Central memory CD8-positive, alpha-beta T cell (primary cell): ENCODE results near the gene NFIA.
A peak's percentile ranks its signal among the peaks of the same experiment; 100 is the strongest.

Source experiments
- ATAC-seq: fragments of 150-1000 bp; cut with Tn5 transposase; replicated peaks from 2 replicates; pipeline ENCODE4 v1.10.0; 2022; ENCODE audit warnings: mild to moderate bottlenecking, moderate FRiP score, moderate number of reproducible peaks; ENCODE audit not compliant: poor library complexity, severe bottlenecking; ENCODE audit errors: extremely low read depth
- DNase-seq, 2 donors: peaks; one replicate each; pipeline ENCODE4 v3.0.0; 2021; ENCODE audit warnings: low spot score in 2 of 2
- H3K27ac Mint-ChIP-seq: one replicate; pipeline ENCODE4 v1.8.0; 2022; ENCODE audit warnings: low read depth, mild to moderate bottlenecking, moderate library complexity, mixed read lengths
- H3K27me3 Mint-ChIP-seq: one replicate; pipeline ENCODE4 v1.8.0; 2022; ENCODE audit warnings: mixed read lengths
- H3K36me3 Mint-ChIP-seq: one replicate; pipeline ENCODE4 v1.8.0; 2022; ENCODE audit warnings: mild to moderate bottlenecking, moderate library complexity, mixed read lengths; ENCODE audit not compliant: insufficient read depth
- H3K4me1 Mint-ChIP-seq: one replicate; pipeline ENCODE4 v1.8.0; 2022; ENCODE audit warnings: mixed read lengths
- H3K4me3 Mint-ChIP-seq: one replicate; pipeline ENCODE4 v1.8.0; 2022; ENCODE audit warnings: mild to moderate bottlenecking, moderate library complexity, mixed read lengths
- H3K9me3 Mint-ChIP-seq: one replicate; pipeline ENCODE4 v1.8.0; 2022; ENCODE audit warnings: mixed read lengths

The NFIA gene

GRCh38 chr1:61370913-61371279, 288.5 kb downstream of the NFIA start:
- no peak overlapping the region for H3K4me3 Mint-ChIP-seq
- H3K9me3 Mint-ChIP-seq: no peaks in the 10 kb centered on the region
- DNase-seq (no peak), ATAC-seq (no peak)
- no peak overlapping the region for H3K27ac Mint-ChIP-seq
- H3K4me1 Mint-ChIP-seq: no peaks in the 10 kb centered on the region
- no peaks in the 10 kb centered on the region for H3K27me3 Mint-ChIP-seq
- H3K36me3 Mint-ChIP-seq: no peaks in the 10 kb centered on the region

- ATAC-seq: no peak
- no peaks in the 10 kb centered on the region for H3K36me3 Mint-ChIP-seq
- no peaks in the 10 kb centered on the region for H3K9me3 Mint-ChIP-seq
- H3K4me3 Mint-ChIP-seq: no peak overlapping the region
- no peaks in the 10 kb centered on the region for H3K27me3 Mint-ChIP-seq
- DNase-seq: no peak
- no peak overlapping the region for H3K27ac Mint-ChIP-seq
- no peaks in the 10 kb centered on the region for H3K4me1 Mint-ChIP-seq
Measured at GRCh38 chr1:61372944-61373343, 290.6 kb downstream of the NFIA start.

- Mint-ChIP-seq H3K4me1 (no peaks in the 10 kb centered on the region), H3K27me3 (no peaks in the 10 kb centered on the region), H3K9me3 (no peaks in the 10 kb centered on the region), H3K36me3 (no peaks in the 10 kb centered on the region), H3K4me3 (no peak overlapping the region), H3K27ac (no peak overlapping the region)
- DNase-seq: no peak
- no peak for ATAC-seq
Measured at GRCh38 chr1:61374156-61374555, 291.8 kb downstream of the NFIA start.

- Mint-ChIP-seq H3K4me1 (no peaks in the 10 kb centered on the region), H3K9me3 (no peaks in the 10 kb centered on the region), H3K36me3 (no peaks in the 10 kb centered on the region), H3K27ac (no peak overlapping the region), H3K4me3 (no peak overlapping the region), H3K27me3 (no peaks in the 10 kb centered on the region)
- DNase-seq (no peak), ATAC-seq (no peak)
Measured at GRCh38 chr1:61375082-61375880, 292.9 kb downstream of the NFIA start.

- no peaks in the 10 kb centered on the region for H3K27me3 Mint-ChIP-seq
- no peak overlapping the region for H3K4me3 Mint-ChIP-seq
- no peak for DNase-seq
- no peak for ATAC-seq
- H3K36me3 Mint-ChIP-seq: no peaks in the 10 kb centered on the region
- H3K9me3 Mint-ChIP-seq: no peaks in the 10 kb centered on the region
- H3K27ac Mint-ChIP-seq: no peak overlapping the region
- no peaks in the 10 kb centered on the region for H3K4me1 Mint-ChIP-seq
Measured at GRCh38 chr1:61376151-61376550, 293.8 kb downstream of the NFIA start.

GRCh38 chr1:61377242-61377958, 295.0 kb downstream of the NFIA start:
- ATAC-seq (no peak), DNase-seq (no peak)
- no peaks in the 10 kb centered on the region for H3K9me3 Mint-ChIP-seq
- no peaks in the 10 kb centered on the region for H3K27me3 Mint-ChIP-seq
- no peaks in the 10 kb centered on the region for H3K4me1 Mint-ChIP-seq
- H3K27ac Mint-ChIP-seq: no peak overlapping the region
- no peak overlapping the region for H3K4me3 Mint-ChIP-seq
- H3K36me3 Mint-ChIP-seq: no peaks in the 10 kb centered on the region

- DNase-seq (no peak), ATAC-seq (no peak)
- Mint-ChIP-seq H3K4me1 (no peaks in the 10 kb centered on the region), H3K4me3 (no peak overlapping the region), H3K36me3 (no peaks in the 10 kb centered on the region), H3K27ac (no peak overlapping the region), H3K27me3 (no peaks in the 10 kb centered on the region), H3K9me3 (no peaks in the 10 kb centered on the region)
Measured at GRCh38 chr1:61378494-61379180, 296.3 kb downstream of the NFIA start.

GRCh38 chr1:61379693-61380092, 297.3 kb downstream of the NFIA start:
- Mint-ChIP-seq H3K4me3 (no peak overlapping the region), H3K27ac (no peak overlapping the region), H3K4me1 (no peaks in the 10 kb centered on the region), H3K27me3 (no peaks in the 10 kb centered on the region), H3K9me3 (no peaks in the 10 kb centered on the region), H3K36me3 (no peaks in the 10 kb centered on the region)
- ATAC-seq (no peak), DNase-seq (no peak)

- H3K4me1 Mint-ChIP-seq: no peaks in the 10 kb centered on the region
- H3K4me3 Mint-ChIP-seq: no peak overlapping the region
- H3K27me3 Mint-ChIP-seq: no peaks in the 10 kb centered on the region
- DNase-seq (no peak), ATAC-seq (no peak)
- H3K36me3 Mint-ChIP-seq: no peaks in the 10 kb centered on the region
- H3K9me3 Mint-ChIP-seq: no peaks in the 10 kb centered on the region
- no peak overlapping the region for H3K27ac Mint-ChIP-seq
Measured at GRCh38 chr1:61380561-61380960, 298.2 kb downstream of the NFIA start.

GRCh38 chr1:61386323-61386722, 304.0 kb downstream of the NFIA start:
- no peak overlapping the region for H3K27ac Mint-ChIP-seq
- DNase-seq (no peak), ATAC-seq (no peak)
- H3K27me3 Mint-ChIP-seq: no peaks in the 10 kb centered on the region
- peaks cover 22% of the 10 kb centered on the region for H3K4me1 Mint-ChIP-seq
- H3K9me3 Mint-ChIP-seq: no peaks in the 10 kb centered on the region
- H3K4me3 Mint-ChIP-seq: no peak overlapping the region
- H3K36me3 Mint-ChIP-seq: peaks cover 2% of the 10 kb centered on the region

GRCh38 chr1:61386770-61387169, 304.4 kb downstream of the NFIA start:
- H3K4me3 Mint-ChIP-seq: peak overlapping the region; percentile 53
- peaks cover 2% of the 10 kb centered on the region for H3K36me3 Mint-ChIP-seq
- ATAC-seq (no peak), DNase-seq (no peak)
- no peaks in the 10 kb centered on the region for H3K9me3 Mint-ChIP-seq
- H3K27me3 Mint-ChIP-seq: no peaks in the 10 kb centered on the region
- H3K27ac Mint-ChIP-seq: peak overlapping the region; percentile 86
- H3K4me1 Mint-ChIP-seq: peaks cover 22% of the 10 kb centered on the region

- no peaks in the 10 kb centered on the region for H3K9me3 Mint-ChIP-seq
- DNase-seq: no peak
- H3K27ac Mint-ChIP-seq: peak overlapping the region; percentile 86
- H3K27me3 Mint-ChIP-seq: no peaks in the 10 kb centered on the region
- H3K4me3 Mint-ChIP-seq: peak overlapping the region; percentile 53
- ATAC-seq: peak; percentile 54
- H3K4me1 Mint-ChIP-seq: peaks cover 22% of the 10 kb centered on the region
- H3K36me3 Mint-ChIP-seq: peaks cover 2% of the 10 kb centered on the region
Measured at GRCh38 chr1:61387829-61388228, 305.5 kb downstream of the NFIA start.

GRCh38 chr1:61388566-61388965, 306.2 kb downstream of the NFIA start:
- H3K4me3 Mint-ChIP-seq: no peak overlapping the region
- no peak for DNase-seq
- peaks cover 3% of the 10 kb centered on the region for H3K36me3 Mint-ChIP-seq

More at GRCh38 chr1:61388566-61388965, 306.2 kb downstream of the NFIA start:
- no peak for ATAC-seq
- no peak overlapping the region for H3K27ac Mint-ChIP-seq
- no peaks in the 10 kb centered on the region for H3K27me3 Mint-ChIP-seq
- peaks cover 22% of the 10 kb centered on the region for H3K4me1 Mint-ChIP-seq
- H3K9me3 Mint-ChIP-seq: no peaks in the 10 kb centered on the region
